HG03571 (cell line): ENCODE measurements around the gene S1PR3.

ENCODE experiments used
- ATAC-seq: cut with Tn5 transposase; IDR thresholded peaks from one replicate; pipeline ENCODE4 v1.9.1; 2021; ENCODE audit not compliant: unreplicated experiment

Gene S1PR3

GRCh38 chr9:89008055-89008743 lies 16.9 kb downstream of the S1PR3 start:
- no peak for ATAC-seq

- no peak for ATAC-seq
These were observed 17.7 kb downstream of the S1PR3 start for GRCh38 chr9:89008744-89009545.

- ATAC-seq: no peak
These were observed 18.2 kb downstream of the S1PR3 start for GRCh38 chr9:89009546-89009840.

- ATAC-seq: no peak
These were observed 18.8 kb downstream of the S1PR3 start for GRCh38 chr9:89010056-89010455.

- no peak for ATAC-seq
These were observed 19.4 kb downstream of the S1PR3 start for GRCh38 chr9:89010526-89011111.

- no peak for ATAC-seq
These were observed 20.4 kb downstream of the S1PR3 start for GRCh38 chr9:89011683-89012082.

- no peak for ATAC-seq
These were observed 21.2 kb downstream of the S1PR3 start for GRCh38 chr9:89012294-89013042.

- ATAC-seq: no peak
These were observed 22.4 kb downstream of the S1PR3 start for GRCh38 chr9:89013660-89014059.

- ATAC-seq: no peak
These were observed 22.9 kb downstream of the S1PR3 start for GRCh38 chr9:89014153-89014552.

GRCh38 chr9:89015336-89015735 lies 24.1 kb downstream of the S1PR3 start:
- ATAC-seq: no peak

- ATAC-seq: no peak
These were observed 29.5 kb downstream of the S1PR3 start for GRCh38 chr9:89020754-89021153.

GRCh38 chr9:89021154-89021803 lies 30.0 kb downstream of the S1PR3 start:
- no peak for ATAC-seq

GRCh38 chr9:89022001-89022759 lies 30.9 kb downstream of the S1PR3 start:
- ATAC-seq: no peak

- ATAC-seq: no peak
These were observed 31.6 kb downstream of the S1PR3 start for GRCh38 chr9:89022902-89023301.

- no peak for ATAC-seq
These were observed 32.5 kb downstream of the S1PR3 start for GRCh38 chr9:89023740-89024139.

- ATAC-seq: no peak
These were observed 33.5 kb downstream of the S1PR3 start for GRCh38 chr9:89024727-89025126.

GRCh38 chr9:89025553-89025952 lies 34.3 kb downstream of the S1PR3 start:
- no peak for ATAC-seq

- no peak for ATAC-seq
These were observed 35.6 kb downstream of the S1PR3 start for GRCh38 chr9:89026876-89027275.

- no peak for ATAC-seq
These were observed 38.5 kb downstream of the S1PR3 start for GRCh38 chr9:89029788-89030187.

- no peak for ATAC-seq
These were observed 40.9 kb downstream of the S1PR3 start for GRCh38 chr9:89032173-89032572.
